GM15510 (cell line): ENCODE measurements around the gene SPPL3.
A peak's percentile ranks its signal among the peaks of the same experiment; 100 is the strongest.

ENCODE experiments used
- POLR2A ChIP-seq: IDR thresholded peaks from 3 replicates; pipeline ENCODE4 v1.6.1; 2011; ENCODE audit warnings: borderline replicate concordance; ENCODE audit not compliant: insufficient read length; ENCODE audit errors: extremely low read depth

The SPPL3 gene

DNA sequence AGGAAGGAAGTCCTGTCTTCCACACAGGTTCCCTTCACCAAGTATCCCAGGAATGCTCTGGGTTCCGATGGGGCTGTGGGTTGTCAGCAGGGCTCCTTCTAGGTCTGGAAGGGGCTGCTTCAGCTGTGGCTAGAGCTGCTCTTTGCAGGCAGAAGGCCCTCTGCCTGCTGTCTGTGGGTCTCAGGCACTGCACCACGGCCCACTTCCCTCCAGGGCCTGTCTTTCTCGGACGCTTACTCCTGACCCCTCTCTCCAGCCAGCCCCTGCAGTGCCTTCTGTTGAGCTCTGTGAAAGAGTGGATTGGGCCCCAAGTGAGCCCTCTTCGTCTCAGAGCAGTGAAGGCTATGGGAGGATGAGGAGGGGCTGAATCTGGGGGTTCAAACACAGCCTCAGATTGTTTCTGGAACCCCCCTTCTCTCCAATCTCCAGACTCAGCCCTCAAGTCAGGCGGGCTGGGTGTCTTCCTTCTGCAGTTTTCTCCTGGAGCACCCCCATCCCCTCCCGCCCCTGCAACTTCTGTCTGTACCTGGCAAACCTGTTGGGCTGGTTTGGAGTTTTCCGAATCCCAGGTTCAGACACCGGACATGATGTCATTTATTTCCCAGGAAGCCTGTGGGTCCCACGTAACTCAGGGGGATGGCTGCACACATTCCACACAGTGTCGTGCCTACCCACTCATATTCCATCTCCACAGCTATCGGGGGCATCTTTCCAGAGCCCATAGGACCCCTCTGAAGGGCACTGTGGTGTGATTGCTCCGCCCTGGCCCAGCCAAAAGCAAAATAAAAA is 24.9 kb upstream of the SPPL3 start:
- no peak for TF ChIP-seq POLR2A

DNA sequence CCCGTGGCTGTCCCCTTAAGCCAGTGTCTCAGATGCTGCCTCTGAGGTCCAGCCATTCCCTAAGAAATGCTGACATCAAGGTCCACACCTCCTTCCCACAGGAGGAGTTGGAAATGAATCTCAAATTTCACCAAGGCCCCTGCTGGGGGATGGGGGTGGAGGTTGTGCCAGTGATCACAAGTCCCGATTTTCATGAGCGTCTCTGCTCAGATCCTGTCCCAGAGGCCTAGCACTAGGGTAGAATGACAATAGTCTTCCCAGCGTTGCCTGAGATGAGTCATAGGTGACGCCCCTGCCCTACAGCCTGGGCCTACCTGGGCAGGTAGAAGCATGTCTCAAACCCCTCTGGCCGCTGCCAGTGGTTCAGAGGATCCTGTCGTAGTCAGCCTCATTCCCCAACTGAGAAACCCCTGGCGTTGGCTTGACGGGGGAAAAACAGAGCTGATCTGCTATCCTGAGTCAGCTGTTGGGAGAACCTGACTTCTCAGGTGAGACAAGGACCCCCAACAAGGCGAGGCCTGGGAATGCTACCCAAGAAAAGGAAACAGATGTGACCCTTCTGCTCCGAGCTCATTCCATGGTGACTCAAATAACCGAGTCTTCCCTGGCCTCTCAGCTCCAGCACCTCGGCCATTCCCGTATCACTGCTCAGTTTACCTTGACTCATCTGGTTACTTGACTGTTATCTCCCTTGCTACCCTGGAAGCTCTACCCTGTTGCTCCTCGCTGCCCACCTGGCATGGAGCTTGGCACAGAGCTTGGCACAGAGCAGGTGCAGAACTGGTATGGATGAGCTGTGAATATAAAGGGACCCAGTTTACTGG is 21.8 kb upstream of the SPPL3 start:
- TF ChIP-seq POLR2A: no peak

DNA sequence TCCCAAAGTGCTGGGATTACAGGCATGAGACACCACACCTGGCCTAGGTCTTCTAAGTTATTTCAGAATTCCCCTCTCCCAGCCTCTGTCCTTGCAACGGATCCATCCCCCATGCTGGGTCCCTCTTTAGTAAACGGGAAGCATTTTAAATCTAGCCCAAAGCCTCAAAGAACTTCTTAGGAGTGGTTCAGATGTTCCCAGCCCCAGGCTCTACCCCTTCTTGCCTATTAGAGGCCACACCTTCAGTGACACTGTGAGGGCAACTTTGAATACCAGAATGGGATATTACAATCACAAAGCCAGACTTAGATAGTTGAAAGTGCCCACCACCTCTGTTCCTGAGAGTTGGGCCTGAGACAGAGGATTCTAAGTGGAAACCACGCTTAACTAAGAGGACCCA is 18.1 kb upstream of the SPPL3 start:
- TF ChIP-seq POLR2A: no peak

DNA sequence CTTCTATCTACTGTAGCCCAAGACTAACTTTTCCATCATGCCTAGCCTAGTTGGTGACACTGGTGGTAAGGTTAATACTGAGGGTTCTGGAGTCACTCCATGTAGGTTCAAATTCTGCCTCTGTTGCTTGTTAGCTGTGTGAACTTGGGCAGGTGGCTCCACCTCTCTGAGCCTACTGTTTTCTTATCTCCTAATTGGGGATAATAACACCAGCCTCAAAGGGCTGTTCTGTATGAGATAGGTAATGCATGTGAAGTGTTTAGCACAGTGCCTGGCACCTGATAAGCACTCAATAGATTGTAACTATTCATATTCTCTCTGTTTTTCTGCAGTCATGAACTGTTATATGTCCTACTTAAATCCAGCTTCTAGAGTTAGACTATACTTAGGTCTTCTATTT is 17.5 kb upstream of the SPPL3 start:
- TF ChIP-seq POLR2A: no peak

DNA sequence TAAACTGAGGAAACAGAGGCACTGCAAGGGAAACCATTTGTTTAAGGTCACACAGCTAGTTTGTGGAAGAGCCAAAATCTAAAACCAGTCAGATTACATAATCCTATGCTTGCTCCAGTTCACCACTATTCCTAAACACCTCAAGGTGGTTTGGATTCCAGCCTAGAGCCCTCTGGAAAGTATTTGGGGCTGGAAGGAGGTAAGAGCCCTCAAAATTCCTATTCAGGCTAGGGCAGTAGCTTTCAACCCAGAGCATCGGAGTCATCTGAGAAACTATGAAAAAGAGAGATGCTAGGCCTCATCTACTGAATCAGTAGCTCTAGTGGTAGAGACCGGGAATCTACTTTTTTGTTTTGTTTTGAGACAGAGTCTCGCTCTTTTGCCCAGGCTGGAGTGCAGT is 16.0 kb upstream of the SPPL3 start:
- TF ChIP-seq POLR2A: no peak

DNA sequence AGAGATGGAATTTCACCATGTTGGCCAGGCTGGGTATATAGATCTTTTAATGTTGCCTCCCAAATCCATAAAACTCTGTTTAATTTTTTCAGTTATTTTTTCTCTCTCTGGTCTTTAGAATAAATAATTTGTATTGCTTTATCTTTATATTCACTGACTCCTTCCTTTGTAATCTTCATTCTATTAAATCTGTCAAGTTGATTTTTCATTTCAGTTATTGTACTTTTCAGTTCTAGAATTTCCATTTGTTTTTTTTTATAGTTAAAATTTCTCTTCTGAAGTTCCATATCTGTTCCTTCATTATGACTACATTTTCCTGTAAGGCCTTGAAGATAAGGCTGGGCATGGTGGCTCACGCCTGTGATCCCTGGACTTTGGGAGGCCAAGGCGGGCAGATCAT is 13.6 kb upstream of the SPPL3 start:
- no peak for TF ChIP-seq POLR2A

DNA sequence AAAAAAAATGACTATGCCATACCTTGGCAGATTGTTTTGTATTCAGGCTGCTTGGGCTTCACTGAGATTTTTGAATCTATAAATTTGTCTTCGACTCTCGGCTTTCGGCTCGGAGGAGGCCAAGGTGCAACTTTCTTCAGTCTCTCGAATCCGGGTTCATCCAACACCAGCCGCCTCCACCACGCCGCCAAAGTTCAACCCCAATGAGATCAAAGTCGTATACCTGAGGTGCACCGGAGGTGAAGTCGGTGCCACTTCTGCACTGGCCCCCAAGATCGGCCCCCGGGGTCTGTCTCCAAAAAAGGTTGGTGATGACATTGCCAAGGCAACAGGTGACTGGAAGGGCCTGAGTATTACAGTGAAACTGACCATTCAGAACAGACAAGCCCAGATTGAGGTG is 12.4 kb upstream of the SPPL3 start:
- TF ChIP-seq POLR2A: no peak

DNA sequence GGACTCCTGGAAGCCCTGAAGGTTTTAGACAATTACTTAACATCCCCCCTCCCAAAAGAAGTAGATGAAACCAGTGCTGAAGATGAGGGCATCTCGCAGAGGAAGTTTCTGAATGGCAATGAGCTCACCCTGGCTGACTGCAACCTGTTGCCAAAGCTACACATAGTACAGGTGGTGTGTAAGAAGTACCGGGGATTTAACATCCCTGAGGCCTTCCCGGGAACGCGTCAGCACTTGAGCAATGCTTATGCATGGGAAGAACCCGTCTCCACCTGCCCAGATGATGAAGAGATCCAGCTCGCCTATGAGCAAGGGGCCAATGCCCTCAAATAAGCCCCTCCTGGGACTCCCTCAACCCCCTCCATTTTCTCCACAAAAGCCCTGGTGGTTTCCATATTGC is 10.6 kb upstream of the SPPL3 start:
- TF ChIP-seq POLR2A: no peak

DNA sequence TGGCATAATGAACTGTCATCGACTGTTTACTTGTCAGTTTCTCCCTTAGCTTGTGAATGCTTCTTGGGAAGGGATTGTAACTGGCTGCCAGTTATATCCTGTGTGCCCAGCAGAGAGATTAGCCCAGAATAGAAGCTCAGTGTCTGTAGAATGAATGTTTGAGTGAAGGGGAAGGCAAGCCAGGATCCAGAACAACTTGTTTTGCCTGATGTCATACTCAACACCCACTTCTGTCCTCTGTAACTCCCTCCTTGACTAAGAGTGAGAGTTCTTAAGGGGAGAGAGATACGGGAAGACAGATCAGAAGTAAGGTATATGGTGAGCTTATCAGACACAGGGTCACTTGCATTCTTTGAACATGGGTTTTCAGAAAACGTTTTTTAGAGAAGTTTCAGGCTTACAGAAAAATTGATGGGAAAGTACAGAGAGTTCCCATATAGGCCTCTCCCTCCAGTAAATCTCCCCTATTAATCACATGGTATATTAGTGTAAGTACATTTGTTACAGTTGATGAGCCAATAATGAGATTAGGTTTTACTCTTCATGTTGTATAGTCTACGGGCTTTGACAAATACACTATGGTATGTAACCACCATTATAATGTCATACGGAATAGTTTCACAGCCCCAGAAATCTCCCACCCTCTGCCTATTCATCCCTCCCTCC is 5.6 kb upstream of the SPPL3 start:
- no peak for TF ChIP-seq POLR2A

DNA sequence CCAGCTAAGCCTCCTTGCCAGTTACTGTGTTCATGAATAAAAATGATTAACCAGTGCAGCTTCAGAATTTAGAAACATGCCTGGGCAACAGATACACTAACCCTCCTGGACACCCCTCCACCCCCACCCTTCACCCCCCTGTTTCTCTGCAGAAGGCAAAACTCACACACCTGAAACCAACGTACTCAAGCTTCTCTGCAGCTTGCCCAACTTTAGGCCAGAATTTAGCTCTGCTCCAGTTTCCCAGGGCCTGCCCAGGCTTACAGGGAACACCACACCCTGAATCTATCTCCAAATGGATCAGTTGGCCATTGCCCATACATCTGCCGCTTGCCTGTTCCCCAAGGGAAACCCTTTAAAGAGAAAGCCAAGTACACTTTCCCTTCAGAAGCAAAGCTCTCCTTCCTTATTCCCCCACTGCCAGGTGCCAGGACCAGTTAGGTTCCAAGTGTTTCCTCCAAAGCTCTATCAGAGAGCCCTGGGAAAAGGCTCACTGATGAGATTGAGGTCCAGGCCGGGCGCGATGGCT is 1.8 kb upstream of the SPPL3 start:
- no peak for TF ChIP-seq POLR2A

DNA sequence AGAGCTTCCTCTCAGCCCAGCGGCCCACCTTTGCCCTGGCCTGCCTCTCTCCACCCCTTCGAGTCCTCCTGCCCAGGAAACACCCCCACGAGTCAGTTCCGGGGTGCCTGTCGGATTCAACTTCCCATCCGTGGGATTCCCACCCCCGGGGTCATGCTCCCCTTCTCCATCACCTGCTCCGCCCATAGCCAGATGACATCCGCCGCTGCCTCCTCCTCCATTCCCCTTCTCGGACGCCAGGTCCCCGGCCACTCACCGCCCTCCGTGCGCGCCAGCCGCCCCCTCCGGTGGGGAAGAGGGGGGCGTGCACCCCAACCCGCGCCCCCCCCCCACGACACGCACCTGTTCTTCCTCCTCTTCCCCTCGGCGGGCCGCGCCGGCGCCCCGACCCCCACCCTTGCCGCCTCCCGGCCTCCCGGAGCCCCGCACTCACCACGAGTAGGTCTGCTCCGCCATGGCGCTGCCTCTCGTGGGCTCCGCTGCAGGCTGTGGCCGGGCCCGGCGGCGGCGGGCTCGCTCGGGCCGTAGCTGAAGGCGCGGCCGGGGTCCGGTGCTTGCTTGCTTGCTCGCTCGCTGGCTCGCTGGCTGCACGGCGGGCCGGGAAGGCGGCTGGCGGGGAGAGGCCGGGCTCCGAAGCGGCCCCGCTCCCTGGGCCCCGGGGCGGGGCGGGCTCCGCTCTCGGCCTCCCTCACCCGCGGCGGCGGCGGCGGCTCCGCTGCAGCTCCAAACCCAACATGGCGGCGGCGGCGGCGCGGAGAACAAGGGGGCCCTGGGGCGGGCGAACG is 554 bp downstream of the SPPL3 start:
- TF ChIP-seq POLR2A: peak; percentile 58

DNA sequence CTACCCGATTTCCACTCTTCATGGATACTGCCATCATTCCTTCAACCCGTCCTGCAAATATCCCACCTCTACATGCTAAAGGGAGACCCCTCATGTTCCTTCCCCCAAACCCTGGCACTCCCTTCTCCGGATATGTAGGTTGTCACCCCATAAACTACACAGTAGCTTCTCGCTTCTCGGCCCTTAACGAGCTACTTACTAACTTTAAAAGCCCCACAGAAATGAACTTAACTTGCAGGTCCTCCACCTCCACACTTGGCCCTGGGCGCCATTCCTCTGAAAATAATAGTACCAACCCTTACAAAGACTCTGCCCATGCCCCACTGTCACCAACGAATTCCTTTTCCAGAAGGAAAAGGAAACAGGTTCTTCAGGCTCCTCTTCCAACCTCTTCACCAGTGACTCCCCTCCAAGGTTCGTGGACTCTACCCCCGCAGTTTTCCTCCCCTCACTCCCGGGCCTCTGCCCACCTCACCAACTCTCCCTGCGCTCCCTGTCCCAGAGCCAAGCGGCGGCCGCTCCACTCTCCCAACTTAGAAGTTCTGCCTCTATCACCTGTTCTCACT is 1.2 kb downstream of the SPPL3 start:
- no peak for TF ChIP-seq POLR2A

DNA sequence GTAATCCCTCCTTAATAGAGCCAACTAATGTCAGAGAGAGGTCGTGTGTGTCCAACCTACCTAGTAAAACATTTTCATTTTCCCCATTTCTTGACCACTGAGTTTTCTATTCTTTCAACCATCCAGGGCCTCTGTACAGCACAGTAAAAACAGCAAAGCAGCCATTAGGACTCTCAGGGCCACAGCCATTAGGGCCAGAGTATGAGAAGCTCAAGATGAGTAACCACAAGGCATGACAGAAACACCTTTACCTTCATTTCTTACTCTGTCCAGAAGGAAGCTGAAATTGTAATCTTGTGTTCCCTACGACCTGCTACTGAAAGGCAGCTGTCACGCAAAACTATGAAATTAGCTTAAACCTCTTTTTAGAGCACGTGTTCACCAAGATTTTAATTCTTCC is 2.3 kb downstream of the SPPL3 start:
- TF ChIP-seq POLR2A: no peak

DNA sequence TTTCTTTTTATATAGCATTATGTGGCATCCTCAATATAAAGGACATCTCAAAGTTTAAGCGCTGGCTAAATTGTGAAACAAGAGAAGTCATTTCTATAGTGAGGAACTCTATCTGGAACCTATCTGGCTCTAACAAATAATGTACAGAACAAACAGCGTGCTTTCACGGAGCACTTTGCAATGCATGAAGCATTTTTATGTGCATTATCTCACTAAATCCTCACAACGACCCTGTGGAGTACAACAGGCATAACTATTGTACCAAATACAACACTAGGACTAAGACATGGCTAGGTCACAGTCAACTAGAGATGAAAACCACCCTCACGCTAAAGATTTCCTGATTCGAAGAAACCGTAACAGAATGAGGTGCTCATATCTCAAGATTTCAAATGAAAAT is 8.6 kb downstream of the SPPL3 start:
- no peak for TF ChIP-seq POLR2A

DNA sequence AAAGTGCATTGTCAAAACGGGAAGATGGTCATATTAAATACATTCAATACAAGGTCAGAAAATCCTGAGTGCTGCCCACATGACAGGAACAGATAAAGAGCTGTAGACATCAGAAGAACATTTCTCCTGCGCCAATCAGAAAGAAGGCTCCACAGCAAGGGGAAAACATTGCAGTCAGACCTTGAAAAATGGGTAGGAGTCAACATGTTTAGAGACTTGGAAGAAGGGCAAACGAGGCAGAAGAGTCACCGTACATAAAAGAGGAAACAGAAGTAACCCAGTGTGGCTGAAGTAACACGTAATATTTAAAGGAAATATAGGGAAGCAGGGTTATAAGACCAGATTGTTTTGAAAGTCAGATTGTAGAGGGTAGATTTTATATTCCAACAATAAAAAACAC is 11.9 kb downstream of the SPPL3 start:
- TF ChIP-seq POLR2A: no peak

DNA sequence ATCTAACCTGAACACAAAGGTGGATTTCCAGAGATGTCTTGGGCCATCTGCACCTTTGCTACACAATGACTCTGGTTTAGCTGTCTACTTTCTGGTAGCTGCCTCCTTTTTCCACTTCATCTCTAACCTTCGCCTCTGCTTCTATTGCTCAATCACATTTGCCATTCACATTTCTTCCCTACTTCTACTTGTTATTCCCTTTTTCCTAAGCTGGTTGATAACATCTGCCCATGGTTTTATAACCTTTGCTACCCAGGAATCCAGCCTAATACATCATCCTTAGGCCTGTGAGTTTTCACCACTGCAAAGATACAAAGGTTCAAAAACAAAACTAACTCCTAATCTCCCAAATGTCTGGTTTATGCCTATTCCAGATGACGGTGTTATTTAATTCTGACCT is 13.2 kb downstream of the SPPL3 start:
- TF ChIP-seq POLR2A: no peak
